Testis (tissue), 3 donors: ENCODE results near the gene GRK5. TPM values are rescaled to one million over a fixed set of nuclear protein-coding genes. Genes with fewer than 3 reads are reported as not detected.
A peak's percentile ranks its signal among the peaks of the same experiment; 100 is the strongest.

Experiments
- DNase-seq: peaks from one replicate; pipeline ENCODE4 v3.0.0-alpha.2; 2019
- H3K27ac ChIP-seq, 2 donors: fragments of 200-600 bp; sonication (generic); one replicate each; pipeline ENCODE4 v1.5.1; 2019
- H3K27me3 ChIP-seq: fragments of 200-600 bp; sonication (generic); one replicate; pipeline ENCODE4 v1.5.1; 2019
- H3K36me3 ChIP-seq: fragments of 200-600 bp; sonication (generic); one replicate; pipeline ENCODE4 v1.5.1; 2017; ENCODE audit warnings: low read depth; ENCODE audit errors: missing control alignments
- H3K4me1 ChIP-seq: fragments of 200-600 bp; sonication (generic); one replicate; pipeline ENCODE4 v1.5.1; 2019
- H3K4me3 ChIP-seq, 2 donors: fragments of 200-600 bp; sonication (generic); one replicate each; pipeline ENCODE4 v1.5.1; 2017 to 2019
- H3K9me3 ChIP-seq: fragments of 200-600 bp; sonication (generic); one replicate; pipeline ENCODE4 v1.5.1; 2017
- POLR2A ChIP-seq: fragments of 450-650 bp; IDR thresholded peaks from one replicate; pipeline ENCODE4 v1.6.1; 2017; ENCODE audit warnings: antibody characterized with exemption, mild to moderate bottlenecking, moderate library complexity
- WGBS, 2 donors: methylation state at CpG; one replicate each; pipeline ENCODE4 v1.1.5; 2018; 5-methylcytosine and 5-hydroxymethylcytosine counted together
- intact Hi-C: fragments of 100-400 bp; cut with DNase I; formaldehyde crosslinking; loops from one replicate; pipeline ENCODE4 v1.15.1; 2023; ENCODE audit warnings: low total_unique reads
- polyA plus RNA-seq: library from polyadenylated mRNA; stranded (reverse); fragments of 350-450 nt; fragmentation: Illumina TruSeq; extraction: RNeasy Lipid Tissue Mini Kit (QIAGEN cat#74804); gene quantifications from one replicate; pipeline ENCODE4 v1.2.3, GENCODE V29; 2014; ENCODE audit warnings: low read depth, low replicate concordance; ENCODE audit not compliant: insufficient read depth
- total RNA-seq, 2 donors: library from RNA; depleted of rRNA; stranded (reverse); fragments of >200 nt; gene quantifications; one replicate each; pipeline ENCODE4 v1.2.3, GENCODE V29; 2016
- TF ChIP-seq, protein P1 (sequence below), 3 experiments: fragments of 450-650 bp in 2 of 3; fragments of 200-600 bp in 1 of 3; sonication (generic) in 1 of 3; IDR thresholded peaks; one replicate each; pipeline ENCODE4 v1.5.1; 2016 to 2019; ENCODE audit warnings: antibody characterized with exemption in 3 of 3, mild to moderate bottlenecking in 2 of 3, moderate library complexity in 1 of 3

The GRK5 gene
- total and polyA plus RNA-seq, 3 donors from 2014 or later, result 4.5 to 10.3 (median 5.5) TPM

DNA sequence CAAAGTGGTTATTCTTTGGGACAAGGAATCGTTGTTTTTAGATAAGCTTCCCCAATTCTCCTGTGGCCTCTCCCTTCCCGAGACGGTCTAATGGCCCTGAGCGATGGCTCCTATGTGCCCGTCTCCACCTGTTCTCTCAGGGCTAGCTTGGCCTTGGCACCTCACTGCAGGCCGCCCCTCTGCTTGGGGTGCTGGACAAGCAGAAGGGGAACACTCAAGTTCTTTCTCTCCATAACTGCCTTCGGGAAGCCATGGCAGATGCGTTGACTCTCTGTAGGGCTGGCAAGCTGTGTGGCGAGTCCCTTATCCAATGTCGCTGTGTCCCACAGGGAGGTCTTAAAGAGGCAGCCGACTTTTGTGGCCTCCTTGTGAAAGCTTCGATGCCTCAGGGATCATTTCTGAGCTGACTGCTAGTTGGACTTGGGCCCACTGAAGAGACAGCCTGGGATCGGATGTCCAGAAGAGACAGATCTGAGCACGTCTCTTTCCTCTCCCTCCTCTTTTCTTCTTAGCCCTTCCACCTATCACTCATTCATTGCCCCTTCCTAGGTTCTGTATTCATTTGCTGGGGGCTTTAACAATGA, 70.8 kb downstream of the GRK5 start:
- Histone ChIP-seq H3K36me3 (no peaks in the 10 kb centered on the region), H3K9me3 (no peaks in the 10 kb centered on the region), H3K4me1 (peaks cover 14% of the 10 kb centered on the region), H3K27ac (no peak overlapping the region), H3K4me3 (no peak overlapping the region), H3K27me3 (no peaks in the 10 kb centered on the region)
- intact Hi-C loops, result no loop called here
- 87 to 93% methylated on average over 14 of the region's 14 CpGs for WGBS, 2 donors
- TF ChIP-seq, protein P1, sequence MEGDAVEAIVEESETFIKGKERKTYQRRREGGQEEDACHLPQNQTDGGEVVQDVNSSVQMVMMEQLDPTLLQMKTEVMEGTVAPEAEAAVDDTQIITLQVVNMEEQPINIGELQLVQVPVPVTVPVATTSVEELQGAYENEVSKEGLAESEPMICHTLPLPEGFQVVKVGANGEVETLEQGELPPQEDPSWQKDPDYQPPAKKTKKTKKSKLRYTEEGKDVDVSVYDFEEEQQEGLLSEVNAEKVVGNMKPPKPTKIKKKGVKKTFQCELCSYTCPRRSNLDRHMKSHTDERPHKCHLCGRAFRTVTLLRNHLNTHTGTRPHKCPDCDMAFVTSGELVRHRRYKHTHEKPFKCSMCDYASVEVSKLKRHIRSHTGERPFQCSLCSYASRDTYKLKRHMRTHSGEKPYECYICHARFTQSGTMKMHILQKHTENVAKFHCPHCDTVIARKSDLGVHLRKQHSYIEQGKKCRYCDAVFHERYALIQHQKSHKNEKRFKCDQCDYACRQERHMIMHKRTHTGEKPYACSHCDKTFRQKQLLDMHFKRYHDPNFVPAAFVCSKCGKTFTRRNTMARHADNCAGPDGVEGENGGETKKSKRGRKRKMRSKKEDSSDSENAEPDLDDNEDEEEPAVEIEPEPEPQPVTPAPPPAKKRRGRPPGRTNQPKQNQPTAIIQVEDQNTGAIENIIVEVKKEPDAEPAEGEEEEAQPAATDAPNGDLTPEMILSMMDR (IDR thresholded peaks at IDR 0.05), result no peak
- no peak for TF ChIP-seq POLR2A
- no peak for DNase-seq

DNA sequence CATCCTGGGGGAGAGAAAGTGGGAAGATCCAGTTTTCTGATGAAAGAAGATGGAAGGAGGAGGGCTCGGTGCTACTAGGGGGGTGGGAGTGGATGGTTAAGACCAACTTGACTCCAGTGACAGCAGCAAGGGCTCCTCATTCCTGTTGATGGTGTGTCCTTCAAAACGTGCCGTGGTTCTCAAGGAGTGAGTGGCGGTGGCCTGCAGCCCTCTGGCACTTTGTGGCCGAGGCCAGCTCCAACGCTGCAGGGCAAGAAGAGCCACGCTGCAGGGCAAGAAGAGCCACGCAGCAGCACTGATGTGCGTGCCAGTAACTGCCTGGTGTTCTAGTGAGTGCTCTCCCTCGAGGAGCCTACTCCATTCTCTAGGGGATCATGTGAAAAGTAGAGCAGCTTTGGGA, 72.1 kb downstream of the GRK5 start:
- intact Hi-C loops, result no loop called here
- peaks cover 17% of the 10 kb centered on the region for H3K4me1 ChIP-seq
- H3K4me3 ChIP-seq, result no peak overlapping the region
- WGBS, 2 donors, result 93 to 96% methylated on average over 10 of the region's 10 CpGs
- DNase-seq, result no peak
- no peak overlapping the region for H3K27ac ChIP-seq
- H3K36me3 ChIP-seq, result no peaks in the 10 kb centered on the region
- TF ChIP-seq, protein P1 (IDR thresholded peaks at IDR 0.05), result no peak
- no peak for TF ChIP-seq POLR2A
- no peaks in the 10 kb centered on the region for H3K9me3 ChIP-seq
- no peaks in the 10 kb centered on the region for H3K27me3 ChIP-seq

DNA sequence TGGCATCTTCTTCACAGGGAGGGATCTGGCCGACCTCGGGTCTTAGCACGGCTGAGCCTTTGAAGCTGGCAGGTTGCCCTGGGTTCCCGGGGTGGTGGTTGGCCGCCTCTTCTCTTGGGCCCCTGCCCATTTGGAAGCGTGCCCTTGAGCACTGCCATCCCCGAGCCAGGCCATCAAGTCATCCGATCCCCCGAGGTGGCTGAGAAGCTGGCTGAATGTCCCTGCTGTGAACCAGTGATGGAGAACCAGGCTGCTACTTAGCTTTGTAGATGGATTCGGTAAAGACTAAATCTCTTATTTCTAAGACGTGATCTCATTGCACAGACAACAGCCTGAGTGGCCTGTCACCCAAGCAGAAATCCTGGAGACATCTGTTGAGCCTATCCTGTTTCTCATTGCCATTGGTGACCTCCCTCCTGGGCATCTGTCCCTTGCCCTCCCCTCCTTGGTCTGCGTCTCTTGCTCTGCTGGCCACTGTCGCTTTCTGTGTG, 74.3 kb downstream of the GRK5 start:
- H3K27ac ChIP-seq, result no peak overlapping the region

DNA sequence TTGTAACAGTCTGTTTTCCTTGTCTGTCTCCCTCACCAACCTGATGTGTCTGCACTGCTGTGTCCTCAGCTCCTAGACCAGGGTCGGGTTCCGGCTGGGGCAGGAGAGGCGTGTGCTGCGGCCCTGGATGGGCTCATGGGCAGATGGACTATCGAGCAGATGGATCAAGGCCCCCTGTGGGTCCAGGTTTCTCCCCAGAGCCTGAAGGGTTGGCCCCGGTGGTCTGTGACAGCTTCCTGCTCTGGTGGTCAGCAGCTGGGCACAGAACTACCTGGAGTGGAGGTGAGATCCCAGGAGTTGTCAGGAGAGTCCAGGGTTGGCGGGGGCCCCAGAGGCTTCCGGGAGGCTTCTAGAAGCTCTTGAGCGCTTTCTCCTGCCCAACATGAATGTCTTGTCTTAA, 75.1 kb downstream of the GRK5 start:
- WGBS, 2 donors, result 98 to 100% methylated on average over 2 to 9 of the region's 9 CpGs
- H3K4me3 ChIP-seq, result no peak overlapping the region
- peaks cover 34% of the 10 kb centered on the region for H3K4me1 ChIP-seq
- intact Hi-C loops, result no loop called here
- no peak overlapping the region for H3K27ac ChIP-seq
- no peaks in the 10 kb centered on the region for H3K27me3 ChIP-seq
- no peaks in the 10 kb centered on the region for H3K9me3 ChIP-seq
- no peaks in the 10 kb centered on the region for H3K36me3 ChIP-seq
- DNase-seq, result no peak
- TF ChIP-seq POLR2A, result no peak
- TF ChIP-seq, protein P1 (IDR thresholded peaks at IDR 0.05), result no peak

More for the DNA sequence above, 74.3 kb downstream of the GRK5 start:
- H3K9me3 ChIP-seq, result no peaks in the 10 kb centered on the region
- H3K27me3 ChIP-seq, result no peaks in the 10 kb centered on the region
- WGBS, 2 donors, result 45 to 87% methylated on average over 6 to 13 of the region's 13 CpGs
- H3K4me3 ChIP-seq, result no peak overlapping the region
- peak; percentile 75 for DNase-seq
- no peaks in the 10 kb centered on the region for H3K36me3 ChIP-seq
- H3K4me1 ChIP-seq, result peaks cover 32% of the 10 kb centered on the region
- TF ChIP-seq POLR2A, result no peak
- TF ChIP-seq, protein P1 (IDR thresholded peaks at IDR 0.05), result no peak
- intact Hi-C loops, result no loop called here

DNA sequence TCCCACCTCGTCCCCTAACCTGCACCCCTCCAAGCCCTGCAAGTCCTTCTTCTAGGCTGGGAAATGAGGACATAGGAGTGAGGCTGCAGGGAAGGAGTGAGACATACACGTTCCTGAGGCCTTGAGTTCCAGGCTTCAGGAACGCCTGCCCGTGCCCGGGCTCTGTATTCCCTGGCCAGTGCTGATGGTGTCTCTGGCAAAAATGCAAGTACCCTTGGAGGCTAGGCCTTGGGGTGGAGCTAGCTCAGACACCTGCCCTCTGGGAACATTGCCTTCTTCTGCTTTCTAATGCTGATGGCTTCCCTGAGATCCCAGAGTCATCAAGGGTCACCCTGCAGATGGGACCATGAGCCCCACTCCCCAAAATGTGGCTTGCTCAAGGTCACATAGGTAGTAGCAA, 76.0 kb downstream of the GRK5 start:
- Histone ChIP-seq H3K36me3 (no peaks in the 10 kb centered on the region), H3K27me3 (no peaks in the 10 kb centered on the region), H3K27ac (no peak overlapping the region), H3K4me3 (no peak overlapping the region), H3K4me1 (peaks cover 41% of the 10 kb centered on the region), H3K9me3 (no peaks in the 10 kb centered on the region)
- TF ChIP-seq, protein P1 (IDR thresholded peaks at IDR 0.05), result no peak
- no peak for TF ChIP-seq POLR2A
- DNase-seq, result no peak
- intact Hi-C loops, result no loop called here
- WGBS, 2 donors, result 75 to 82% methylated on average over 5 of the region's 5 CpGs
